Mononuclear cell (primary cell): ENCODE data around the gene PLS1. TPM values are rescaled to one million over a fixed set of nuclear protein-coding genes. Genes with fewer than 3 reads are reported as not detected.
A peak's percentile ranks its signal among the peaks of the same experiment; 100 is the strongest.
"Not testable (repeated sequence)": the region's sequence is repeated elsewhere in the genome, so short reads cannot be mapped to it uniquely, and the experiment has no call there.

ENCODE experiments used
- H3K27me3 ChIP-seq: 2 replicates; pipeline ENCODE4 v1.6.0; 2011; ENCODE audit warnings: low read length, control low read depth; ENCODE audit not compliant: insufficient read depth
- H3K4me1 ChIP-seq: 2 replicates; pipeline ENCODE4 v1.5.1; 2011; ENCODE audit warnings: mild to moderate bottlenecking, low read length, control low read depth; ENCODE audit not compliant: insufficient read depth
- H3K4me3 ChIP-seq: 2 replicates; pipeline ENCODE4 v1.5.1; 2011; ENCODE audit warnings: mild to moderate bottlenecking, low read length, moderate library complexity
- H3K9me3 ChIP-seq: 2 replicates; pipeline ENCODE4 v1.5.1; 2011; ENCODE audit warnings: low read depth, mild to moderate bottlenecking, control low read depth, low read length
- total RNA-seq: library from RNA; depleted of rRNA; stranded (reverse); fragments of >200 nt; gene quantifications from one replicate; pipeline ENCODE4 v1.2.3, GENCODE V29; 2012

PLS1 gene
- total RNA-seq, 1 donor, result 1.2 TPM

GRCh38 chr3:142670120-142670519, 73.9 kb downstream of the PLS1 start:
- Histone ChIP-seq H3K27me3 (no peaks in the 10 kb centered on the region), H3K9me3 (no peaks in the 10 kb centered on the region), H3K4me3 (no peak overlapping the region), H3K4me1 (no peaks in the 10 kb centered on the region)

GRCh38 chr3:142676151-142676550, 80.0 kb downstream of the PLS1 start:
- Histone ChIP-seq H3K4me3 (no peak overlapping the region), H3K9me3 (no peaks in the 10 kb centered on the region), H3K27me3 (no peaks in the 10 kb centered on the region), H3K4me1 (no peaks in the 10 kb centered on the region)

GRCh38 chr3:142680710-142681109, 84.5 kb downstream of the PLS1 start:
- Histone ChIP-seq H3K9me3 (no peaks in the 10 kb centered on the region), H3K4me1 (no peaks in the 10 kb centered on the region), H3K27me3 (no peaks in the 10 kb centered on the region), H3K4me3 (no peak overlapping the region)

DNA sequence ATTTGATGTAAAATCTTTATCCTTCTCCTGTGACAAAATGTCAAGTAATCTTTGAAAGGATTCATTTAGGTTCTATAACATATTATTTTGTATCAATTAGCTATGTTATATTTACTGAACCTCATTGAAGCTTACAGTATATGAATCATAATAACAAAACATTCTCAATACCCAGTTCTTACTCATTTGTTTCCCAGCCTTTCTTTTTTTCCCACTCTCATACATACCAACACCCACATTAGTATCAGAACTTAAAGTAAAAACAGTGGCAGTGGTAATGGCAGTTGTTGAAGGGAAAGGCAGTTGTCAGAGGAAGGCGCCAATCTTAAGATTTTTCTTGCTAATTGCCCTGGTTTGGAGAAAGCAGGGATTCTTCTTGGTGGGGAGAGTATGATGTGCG, 94.4 kb downstream of the PLS1 start:
- Histone ChIP-seq H3K4me1 (no peaks in the 10 kb centered on the region), H3K4me3 (no peak overlapping the region), H3K27me3 (no peaks in the 10 kb centered on the region)

GRCh38 chr3:142691527-142691926, 95.3 kb downstream of the PLS1 start:
- Histone ChIP-seq H3K4me1 (no peaks in the 10 kb centered on the region), H3K9me3 (no peaks in the 10 kb centered on the region), H3K27me3 (no peaks in the 10 kb centered on the region), H3K4me3 (no peak overlapping the region)

More for the DNA sequence above, 94.4 kb downstream of the PLS1 start:
- H3K9me3 ChIP-seq, result no peaks in the 10 kb centered on the region

GRCh38 chr3:142693136-142693853, 97.1 kb downstream of the PLS1 start:
- Histone ChIP-seq H3K27me3 (no peaks in the 10 kb centered on the region), H3K4me3 (no peak overlapping the region), H3K4me1 (no peaks in the 10 kb centered on the region), H3K9me3 (no peaks in the 10 kb centered on the region)

GRCh38 chr3:142694225-142694624, 98.0 kb downstream of the PLS1 start:
- Histone ChIP-seq H3K27me3 (no peaks in the 10 kb centered on the region), H3K4me1 (no peaks in the 10 kb centered on the region), H3K9me3 (no peaks in the 10 kb centered on the region), H3K4me3 (no peak overlapping the region)

- Histone ChIP-seq H3K9me3 (no peaks in the 10 kb centered on the region), H3K4me3 (no peak overlapping the region), H3K4me1 (no peaks in the 10 kb centered on the region), H3K27me3 (no peaks in the 10 kb centered on the region)
Measured at GRCh38 chr3:142705198-142705597, 109.0 kb downstream of the PLS1 start.

GRCh38 chr3:142706321-142707127, 110.3 kb downstream of the PLS1 start:
- Histone ChIP-seq H3K27me3 (no peaks in the 10 kb centered on the region), H3K4me1 (no peaks in the 10 kb centered on the region), H3K4me3 (no peak overlapping the region), H3K9me3 (no peaks in the 10 kb centered on the region)

- no peaks in the 10 kb centered on the region for H3K9me3 ChIP-seq
- H3K4me3 ChIP-seq, result no peak overlapping the region
- no peaks in the 10 kb centered on the region for H3K4me1 ChIP-seq
- H3K27me3 ChIP-seq, result no peaks in the 10 kb centered on the region
Measured at GRCh38 chr3:142709207-142709606, 113.0 kb downstream of the PLS1 start.

- not testable (repeated sequence) for H3K4me1 ChIP-seq, H3K27me3 ChIP-seq, H3K4me3 ChIP-seq, H3K9me3 ChIP-seq
Measured at GRCh38 chr3:142714882-142715281, 118.7 kb downstream of the PLS1 start.

GRCh38 chr3:142716102-142716501, 119.9 kb downstream of the PLS1 start:
- no peaks in the 10 kb centered on the region for H3K9me3 ChIP-seq
- no peaks in the 10 kb centered on the region for H3K27me3 ChIP-seq
- H3K4me1 ChIP-seq, result no peaks in the 10 kb centered on the region
- H3K4me3 ChIP-seq, result no peak overlapping the region

DNA sequence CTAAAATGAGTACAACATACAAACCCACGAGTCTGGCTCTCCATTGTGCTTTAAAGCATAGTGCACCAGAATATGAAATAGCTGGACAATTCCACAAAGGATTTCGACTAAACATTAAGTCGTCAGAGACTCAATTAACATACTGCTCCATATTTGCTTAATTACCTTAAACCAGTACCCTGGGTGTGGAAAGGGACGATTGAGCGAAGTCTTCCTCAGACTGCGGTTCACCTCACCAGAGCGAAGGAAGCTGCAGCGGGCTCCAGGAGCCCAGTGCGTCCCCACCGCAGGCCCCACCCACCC, 127.4 kb downstream of the PLS1 start:
- Histone ChIP-seq H3K4me1 (peaks cover 11% of the 10 kb centered on the region), H3K27me3 (peaks cover 39% of the 10 kb centered on the region), H3K9me3 (no peaks in the 10 kb centered on the region), H3K4me3 (no peak overlapping the region)

DNA sequence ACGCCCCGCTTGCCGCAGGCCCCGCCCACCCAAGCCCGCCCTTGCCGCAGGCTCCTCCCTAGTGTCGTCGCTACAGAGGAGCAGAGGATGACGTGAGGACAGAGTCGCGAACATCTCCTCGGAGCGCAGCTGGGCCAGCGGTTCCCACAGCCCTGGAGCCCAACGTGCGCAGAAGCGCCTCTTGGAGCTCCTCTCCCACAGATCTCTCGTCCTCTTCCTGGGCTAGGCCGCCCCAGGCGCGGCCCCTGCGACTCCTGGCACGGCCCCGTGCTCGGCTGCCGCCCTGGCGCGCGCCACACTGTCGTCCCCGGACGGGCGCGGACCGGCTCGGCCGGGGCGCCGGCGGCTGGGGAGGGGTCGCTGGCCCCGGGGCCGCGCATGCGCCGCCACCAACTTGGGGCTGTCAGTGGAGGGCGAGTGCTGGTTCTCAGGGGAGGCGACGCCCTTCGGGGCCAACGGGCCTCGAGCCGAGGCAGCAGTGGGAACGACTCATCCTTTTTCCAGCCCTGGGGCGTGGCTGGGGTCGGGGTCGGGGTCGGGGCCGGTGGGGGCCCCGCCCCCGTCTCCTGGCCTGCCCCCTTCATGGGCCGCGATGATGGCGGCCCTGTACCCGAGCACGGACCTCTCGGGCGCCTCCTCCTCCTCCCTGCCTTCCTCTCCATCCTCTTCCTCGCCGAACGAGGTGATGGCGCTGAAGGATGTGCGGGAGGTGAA, 127.9 kb downstream of the PLS1 start, which contains the start of gene TRPC1:
TRPC1 (plus strand) TSS at position 67 of the 714 bp plus-strand sequence; CDS start at position 593, 526 bp downstream.
- H3K4me3 ChIP-seq, result peak within 1 kb of the TSS; percentile 58
- no peaks in the 10 kb centered on the region for H3K9me3 ChIP-seq
- H3K27me3 ChIP-seq, result peaks cover 39% of the 10 kb centered on the region
- H3K4me1 ChIP-seq, result peaks cover 11% of the 10 kb centered on the region

DNA sequence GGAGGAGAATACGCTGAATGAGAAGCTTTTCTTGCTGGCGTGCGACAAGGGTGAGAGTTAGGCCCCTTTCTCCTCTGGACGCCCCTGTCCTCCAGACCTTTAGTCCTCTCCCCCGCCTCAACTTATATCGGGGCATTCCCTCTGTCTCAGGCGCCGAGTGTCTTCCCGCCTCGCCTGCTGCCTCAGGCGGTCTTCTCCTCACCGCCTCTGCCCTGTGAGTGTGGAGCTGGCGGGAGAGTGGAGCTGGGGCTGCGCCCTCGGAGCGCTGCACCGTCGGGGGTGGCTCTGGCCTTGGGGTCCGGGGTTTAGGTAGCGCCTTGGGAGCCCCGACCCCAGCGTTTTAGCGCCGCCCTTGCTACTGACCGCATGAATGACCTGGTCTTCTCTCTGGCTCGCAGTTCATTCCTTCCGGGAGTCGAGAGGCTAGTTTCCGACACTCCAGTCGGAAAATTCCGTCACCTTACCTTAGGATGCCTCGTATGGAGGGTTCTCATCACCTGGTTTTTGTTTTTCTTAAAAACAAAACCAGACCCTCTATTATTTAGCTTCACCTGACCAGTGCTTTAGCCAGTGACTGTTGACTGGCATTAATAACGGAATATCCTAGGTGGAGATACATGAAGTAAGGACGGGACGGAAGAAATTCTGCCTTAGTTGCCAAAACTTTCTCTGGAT, 128.6 kb downstream of the PLS1 start:
- Histone ChIP-seq H3K4me1 (peaks cover 11% of the 10 kb centered on the region), H3K9me3 (no peaks in the 10 kb centered on the region), H3K27me3 (peaks cover 39% of the 10 kb centered on the region), H3K4me3 (peak overlapping the region; percentile 58)
